Breast epithelium (tissue), 4 donors: ENCODE data around the gene PRPF39. TPM values are rescaled to one million over a fixed set of nuclear protein-coding genes. Genes with fewer than 3 reads are reported as not detected.

Experiments used
- DNase-seq, 2 donors: peaks; one replicate each; pipeline ENCODE4 v3.0.0-alpha.2; 2019; ENCODE audit warnings: low spot score in 2 of 2
- H3K27ac ChIP-seq, 2 donors: fragments of 200-600 bp; sonication (generic) in 1 of 2; one replicate each; pipeline ENCODE4 v1.5.1; 2016 to 2019; ENCODE audit warnings: mild to moderate bottlenecking in 1 of 2
- H3K27me3 ChIP-seq, 2 donors: fragments of 200-600 bp; sonication (generic) in 1 of 2; one replicate each; pipeline versions ENCODE4 v1.5.1 to v1.6.0; 2017 to 2019; ENCODE audit warnings: control low read depth in 1 of 2, mild to moderate bottlenecking in 1 of 2
- H3K36me3 ChIP-seq: fragments of 200-600 bp; one replicate; pipeline ENCODE4 v1.5.1; 2019
- H3K4me1 ChIP-seq, 2 donors: fragments of 200-600 bp; sonication (generic); one replicate each; pipeline ENCODE4 v1.5.1; 2016 to 2019; ENCODE audit warnings: control low read depth in 1 of 2
- H3K4me3 ChIP-seq, 3 donors: fragments of 200-600 bp; sonication (generic); 1 replicate in 2 of 3; 2 replicates in 1 of 3; pipeline ENCODE4 v1.5.1; 2016 to 2019; ENCODE audit warnings: mild to moderate bottlenecking in 3 of 3, moderate library complexity in 2 of 3
- H3K9me3 ChIP-seq, 2 donors: fragments of 200-600 bp; sonication (generic) in 1 of 2; one replicate each; pipeline ENCODE4 v1.5.1; 2016 to 2019; ENCODE audit warnings: control low read depth in 1 of 2
- CTCF ChIP-seq, 3 donors: fragments of 450-650 bp; IDR thresholded peaks; one replicate each; pipeline ENCODE4 v1.5.1; 2016 to 2017; ENCODE audit warnings: antibody characterized with exemption in 3 of 3, mild to moderate bottlenecking in 3 of 3, moderate library complexity in 3 of 3
- POLR2A ChIP-seq: fragments of 450-650 bp; IDR thresholded peaks from one replicate; pipeline ENCODE4 v1.6.1; 2016; ENCODE audit warnings: antibody characterized with exemption, mild to moderate bottlenecking, moderate library complexity
- POLR2AphosphoS5 ChIP-seq, 3 donors: sonication (generic); formaldehyde crosslinking; IDR thresholded peaks; one replicate each; pipeline ENCODE4 v1.6.1; 2017; ENCODE audit warnings: antibody characterized with exemption in 3 of 3
- intact Hi-C: fragments of 100-400 bp; cut with DNase I; formaldehyde crosslinking; loops from one replicate; pipeline ENCODE4 v1.15.1; 2023; ENCODE audit warnings: low total_unique reads
- total RNA-seq, 3 donors: library from RNA; depleted of rRNA; stranded (reverse); fragments of >200 nt; gene quantifications; one replicate each; pipeline ENCODE4 v1.1.0, GENCODE V29; 2016

Gene PRPF39
- 10 to 100 TPM; 29.8 to 54.4 (median 48.8) TPM for total RNA-seq

- peak within 1 kb of the TSS; percentile 56 to 80 (median 74) for H3K4me3 ChIP-seq
- peak; percentile 92 to 93 for DNase-seq
- H3K36me3 ChIP-seq, result no peaks in the 10 kb centered on the region
- no peaks in the 10 kb centered on the region for H3K27me3 ChIP-seq
- peaks cover 0 to 14% of the 10 kb centered on the region in 2 donors for H3K4me1 ChIP-seq
- H3K9me3 ChIP-seq, result no peaks in the 10 kb centered on the region
- intact Hi-C loops, result no loop called here
- H3K27ac ChIP-seq, result peak within 1 kb of the TSS; percentile 87
- no peak for TF ChIP-seq CTCF (IDR thresholded peaks at IDR 0.05)
- TF ChIP-seq POLR2AphosphoS5 (IDR thresholded peaks at IDR 0.05), result peak; percentile 93 to 97 (median 95)
- peak; percentile 71 for TF ChIP-seq POLR2A
Observed at GRCh38 chr14:45083976-45084722, at the start of gene PRPF39. TSS of gene PRPF39 (plus strand) at chr14:45084116. CDS start at chr14:45095240, 11,124 bp downstream.

- TF ChIP-seq POLR2AphosphoS5 (IDR thresholded peaks at IDR 0.05) (no peak), CTCF (IDR thresholded peaks at IDR 0.05) (no peak)
- Histone ChIP-seq H3K4me1 (no peaks in the 10 kb centered on the region), H3K4me3 (no peak overlapping the region), H3K27ac (no peak overlapping the region), H3K36me3 (no peaks in the 10 kb centered on the region), H3K27me3 (no peaks in the 10 kb centered on the region), H3K9me3 (no peaks in the 10 kb centered on the region)
- intact Hi-C loops, result no loop called here
- DNase-seq, result no peak
Observed at GRCh38 chr14:45034730-45035129, 49.2 kb upstream of the PRPF39 start.

- intact Hi-C loops, result no loop called here
Observed at GRCh38 chr14:45038256-45038655, 45.7 kb upstream of the PRPF39 start.

GRCh38 chr14:45038865-45039264, 45.1 kb upstream of the PRPF39 start:
- Histone ChIP-seq H3K4me3 (no peak overlapping the region), H3K27ac (no peak overlapping the region), H3K9me3 (no peaks in the 10 kb centered on the region), H3K36me3 (no peaks in the 10 kb centered on the region), H3K4me1 (no peaks in the 10 kb centered on the region), H3K27me3 (no peaks in the 10 kb centered on the region)
- TF ChIP-seq POLR2A (no peak), POLR2AphosphoS5 (IDR thresholded peaks at IDR 0.05) (no peak), CTCF (IDR thresholded peaks at IDR 0.05) (no peak)
- intact Hi-C loops, result no loop called here
- no peak for DNase-seq

More at GRCh38 chr14:45038256-45038655, 45.7 kb upstream of the PRPF39 start:
- Histone ChIP-seq H3K27ac (no peak overlapping the region), H3K4me1 (no peaks in the 10 kb centered on the region), H3K27me3 (no peaks in the 10 kb centered on the region), H3K36me3 (no peaks in the 10 kb centered on the region), H3K9me3 (no peaks in the 10 kb centered on the region), H3K4me3 (no peak overlapping the region)
- DNase-seq, result no peak
- no peak for TF ChIP-seq POLR2AphosphoS5 (IDR thresholded peaks at IDR 0.05)
- no peak for TF ChIP-seq CTCF (IDR thresholded peaks at IDR 0.05)
- TF ChIP-seq POLR2A, result no peak

- Histone ChIP-seq H3K9me3 (no peaks in the 10 kb centered on the region), H3K27ac (no peak overlapping the region), H3K36me3 (no peaks in the 10 kb centered on the region), H3K4me3 (no peak overlapping the region), H3K4me1 (no peaks in the 10 kb centered on the region), H3K27me3 (no peaks in the 10 kb centered on the region)
- TF ChIP-seq POLR2A (no peak), CTCF (IDR thresholded peaks at IDR 0.05) (no peak), POLR2AphosphoS5 (IDR thresholded peaks at IDR 0.05) (no peak)
- DNase-seq, result no peak
- intact Hi-C loops, result no loop called here
Observed at GRCh38 chr14:45039390-45039789, 44.5 kb upstream of the PRPF39 start.
